Hepatocyte (in vitro differentiated cells): ENCODE results near the gene NOL6. TPM values are rescaled to one million over a fixed set of nuclear protein-coding genes. Genes with fewer than 3 reads are reported as not detected.

ENCODE experiments used
- DNase-seq: peaks from one replicate; pipeline ENCODE4 v3.0.0-alpha.2; 2016; ENCODE audit warnings: low spot score
- H2AFZ ChIP-seq: fragments of 200-600 bp; sonication (generic); 2 replicates; pipeline ENCODE4 v1.6.0; 2016; ENCODE audit warnings: antibody characterized with exemption, mild to moderate bottlenecking
- H3K27ac ChIP-seq: fragments of 200-600 bp; sonication (generic); 2 replicates; pipeline ENCODE4 v1.5.1; 2016; ENCODE audit warnings: mild to moderate bottlenecking
- H3K27me3 ChIP-seq: fragments of 200-600 bp; sonication (generic); 2 replicates; pipeline ENCODE4 v1.6.1; 2016
- H3K36me3 ChIP-seq: fragments of 200-600 bp; sonication (generic); replicated peaks from 2 replicates; pipeline ENCODE4 v1.5.1; 2016; ENCODE audit warnings: low read depth; ENCODE audit not compliant: insufficient read depth
- H3K4me1 ChIP-seq: fragments of 200-600 bp; sonication (generic); 2 replicates; pipeline ENCODE4 v1.5.1; 2016; ENCODE audit warnings: mild to moderate bottlenecking, moderate library complexity; ENCODE audit not compliant: insufficient read depth
- H3K4me2 ChIP-seq: fragments of 200-600 bp; sonication (generic); 2 replicates; pipeline ENCODE4 v1.6.0; 2016
- H3K4me3 ChIP-seq: fragments of 200-600 bp; sonication (generic); 2 replicates; pipeline ENCODE4 v1.5.1; 2016; ENCODE audit warnings: mild to moderate bottlenecking
- H3K79me2 ChIP-seq: fragments of 200-600 bp; sonication (generic); 2 replicates; pipeline ENCODE4 v1.6.0; 2017; ENCODE audit warnings: mild to moderate bottlenecking
- H3K9me2 ChIP-seq: fragments of 200-600 bp; sonication (generic); replicated peaks from 2 replicates; pipeline ENCODE4 v1.6.0; 2017; ENCODE audit warnings: mild to moderate bottlenecking; ENCODE audit not compliant: insufficient read depth
- H3K9me3 ChIP-seq: fragments of 200-600 bp; sonication (generic); 2 replicates; pipeline ENCODE4 v1.5.1; 2016; ENCODE audit warnings: low read depth, mild to moderate bottlenecking
- H4K20me1 ChIP-seq: fragments of 200-600 bp; sonication (generic); 2 replicates; pipeline ENCODE4 v1.6.0; 2016; ENCODE audit warnings: mild to moderate bottlenecking; ENCODE audit not compliant: insufficient read depth, poor library complexity, severe bottlenecking
- EZH2 ChIP-seq: fragments of 200-600 bp; sonication (generic); IDR thresholded peaks from 2 replicates; pipeline ENCODE4 v1.6.1; 2016; ENCODE audit warnings: antibody characterized with exemption, mild to moderate bottlenecking, borderline replicate concordance
- EZH2phosphoT487 ChIP-seq: fragments of 200-600 bp; sonication (generic); IDR thresholded peaks from one replicate; pipeline ENCODE4 v1.6.1; 2018; ENCODE audit warnings: antibody characterized with exemption, mild to moderate bottlenecking, low read depth, moderate library complexity; ENCODE audit not compliant: unreplicated experiment, severe bottlenecking
- WGBS: methylation state at CpG from one replicate; pipeline ENCODE4 v1.1.6; 2016; ENCODE audit warnings: low lambda C conversion rate; ENCODE audit errors: missing lambda C conversion rate; 5-methylcytosine and 5-hydroxymethylcytosine counted together
- polyA plus RNA-seq: library from polyadenylated mRNA; unstranded; fragments of >200 nt; fragmentation: Nextera tagmentation; extraction: Ambion mirVana; gene quantifications from 2 replicates; pipeline ENCODE4 v1.2.1, GENCODE V29; 2016
- total RNA-seq: library from RNA; depleted of rRNA; stranded (reverse); fragments of >200 nt; gene quantifications from 2 replicates; pipeline ENCODE4 v1.2.3, GENCODE V29; 2014
- TF ChIP-seq, protein P1 (sequence below): fragments of 200-600 bp; sonication (generic); IDR thresholded peaks from 2 replicates; pipeline ENCODE4 v1.5.1; 2016; ENCODE audit warnings: antibody characterized with exemption, mild to moderate bottlenecking; ENCODE audit not compliant: poor library complexity

Gene NOL6
- total and polyA plus RNA-seq, 2 experiments from 2014 or later = 20.6 to 21.9 TPM

DNA sequence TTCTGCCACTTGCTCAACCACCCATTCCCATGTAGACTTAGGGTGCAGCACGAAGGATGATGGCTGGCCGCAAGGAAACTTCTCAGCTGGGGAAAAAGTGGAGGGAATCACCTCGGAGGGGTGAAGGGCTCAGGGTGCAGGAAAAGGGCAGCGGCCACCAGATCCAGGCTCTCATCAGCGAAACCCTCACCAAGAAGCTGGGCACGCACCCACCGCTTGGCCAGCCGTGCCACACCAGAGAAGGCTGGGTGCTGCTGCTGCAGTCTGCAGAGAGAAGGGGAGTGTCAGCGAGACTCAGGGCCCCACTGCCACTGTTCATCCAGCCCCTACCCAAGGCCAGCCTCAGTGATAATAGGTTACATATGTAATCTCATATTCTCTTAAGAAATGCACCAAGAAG is 8.6 kb downstream of the NOL6 start:
- Histone ChIP-seq H3K4me3 (no peak overlapping the region), H3K9me3 (no peaks in the 10 kb centered on the region), H3K27me3 (no peaks in the 10 kb centered on the region), H3K27ac (no peak overlapping the region), H3K36me3 (peaks cover 2% of the 10 kb centered on the region), H3K4me1 (no peaks in the 10 kb centered on the region), H2AFZ (no peak overlapping the region), H3K9me2 (no peaks in the 10 kb centered on the region), H3K79me2 (no peaks in the 10 kb centered on the region), H3K4me2 (no peak overlapping the region), H4K20me1 (no peaks in the 10 kb centered on the region)
- DNase-seq = no peak
- TF ChIP-seq EZH2 (no peak), EZH2phosphoT487 (no peak)
- TF ChIP-seq, protein P1, sequence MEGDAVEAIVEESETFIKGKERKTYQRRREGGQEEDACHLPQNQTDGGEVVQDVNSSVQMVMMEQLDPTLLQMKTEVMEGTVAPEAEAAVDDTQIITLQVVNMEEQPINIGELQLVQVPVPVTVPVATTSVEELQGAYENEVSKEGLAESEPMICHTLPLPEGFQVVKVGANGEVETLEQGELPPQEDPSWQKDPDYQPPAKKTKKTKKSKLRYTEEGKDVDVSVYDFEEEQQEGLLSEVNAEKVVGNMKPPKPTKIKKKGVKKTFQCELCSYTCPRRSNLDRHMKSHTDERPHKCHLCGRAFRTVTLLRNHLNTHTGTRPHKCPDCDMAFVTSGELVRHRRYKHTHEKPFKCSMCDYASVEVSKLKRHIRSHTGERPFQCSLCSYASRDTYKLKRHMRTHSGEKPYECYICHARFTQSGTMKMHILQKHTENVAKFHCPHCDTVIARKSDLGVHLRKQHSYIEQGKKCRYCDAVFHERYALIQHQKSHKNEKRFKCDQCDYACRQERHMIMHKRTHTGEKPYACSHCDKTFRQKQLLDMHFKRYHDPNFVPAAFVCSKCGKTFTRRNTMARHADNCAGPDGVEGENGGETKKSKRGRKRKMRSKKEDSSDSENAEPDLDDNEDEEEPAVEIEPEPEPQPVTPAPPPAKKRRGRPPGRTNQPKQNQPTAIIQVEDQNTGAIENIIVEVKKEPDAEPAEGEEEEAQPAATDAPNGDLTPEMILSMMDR = no peak
- WGBS = 98% methylated on average over 9 of the region's 9 CpGs

DNA sequence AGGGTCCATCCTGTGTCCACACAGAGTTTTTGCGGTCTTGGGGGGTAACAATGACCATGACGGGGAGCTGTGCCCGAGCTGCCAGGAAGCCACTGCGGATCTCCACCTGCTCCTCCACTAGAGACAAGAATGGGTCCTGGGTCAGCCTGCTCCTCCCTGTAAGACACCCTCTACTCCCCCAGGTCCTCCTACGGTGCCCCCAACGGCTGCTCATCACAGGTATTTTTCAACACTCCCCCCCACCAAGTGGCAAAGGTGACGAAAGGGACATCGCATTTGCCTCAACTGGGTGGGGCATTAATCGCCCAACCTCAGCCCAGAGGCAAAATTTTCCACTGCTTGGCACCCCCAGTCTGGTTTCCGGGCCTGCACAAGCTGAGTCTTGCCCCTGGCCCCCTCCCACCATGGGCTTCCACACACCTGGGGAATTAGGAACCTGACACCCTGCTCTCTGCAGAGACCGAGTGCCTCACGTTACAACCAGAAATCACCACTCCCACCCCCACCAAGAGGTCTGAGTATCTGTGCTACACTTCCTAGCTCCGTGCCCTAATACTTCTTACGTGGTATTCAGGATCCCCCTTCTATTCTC is 9.6 kb downstream of the NOL6 start:
- no peaks in the 10 kb centered on the region for H4K20me1 ChIP-seq

DNA sequence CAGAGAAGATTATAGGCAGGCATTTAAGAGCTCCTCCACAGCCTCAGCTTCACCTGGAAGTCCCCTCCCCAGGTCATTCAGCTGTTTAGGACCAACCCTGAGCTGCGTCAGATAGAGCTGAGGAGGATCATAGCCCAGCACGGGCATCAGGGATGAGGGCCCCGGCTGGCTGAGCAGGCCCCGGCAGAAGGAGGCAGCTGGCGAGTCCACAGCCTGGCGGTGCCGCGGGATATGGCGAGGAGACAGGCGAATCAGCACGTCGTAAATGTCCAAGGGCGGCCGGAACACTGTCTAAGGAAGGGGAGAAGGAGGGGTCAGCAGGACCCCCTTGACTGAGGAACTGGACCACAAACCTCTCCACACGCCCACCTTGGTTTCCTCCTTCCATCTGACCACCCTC is 10.6 kb downstream of the NOL6 start:
- H3K36me3 ChIP-seq = peaks cover 2% of the 10 kb centered on the region
- 91% methylated on average over 15 of the region's 15 CpGs for WGBS
- no peaks in the 10 kb centered on the region for H3K9me3 ChIP-seq
- H3K79me2 ChIP-seq = no peaks in the 10 kb centered on the region
- no peak overlapping the region for H3K27ac ChIP-seq
- H4K20me1 ChIP-seq = no peaks in the 10 kb centered on the region
- no peak overlapping the region for H3K4me2 ChIP-seq
- peaks cover 6% of the 10 kb centered on the region for H3K4me1 ChIP-seq
- TF ChIP-seq, protein P1 = no peak
- TF ChIP-seq EZH2phosphoT487 = no peak
- TF ChIP-seq EZH2 = no peak
- H3K4me3 ChIP-seq = no peak overlapping the region
- H2AFZ ChIP-seq = no peak overlapping the region
- no peaks in the 10 kb centered on the region for H3K9me2 ChIP-seq
- no peaks in the 10 kb centered on the region for H3K27me3 ChIP-seq
- no peak for DNase-seq

More for the DNA sequence above, 9.6 kb downstream of the NOL6 start:
- no peaks in the 10 kb centered on the region for H3K4me1 ChIP-seq
- no peak overlapping the region for H3K27ac ChIP-seq
- no peaks in the 10 kb centered on the region for H3K9me2 ChIP-seq
- no peak overlapping the region for H2AFZ ChIP-seq
- WGBS = 91% methylated on average over 14 of the region's 14 CpGs
- no peaks in the 10 kb centered on the region for H3K9me3 ChIP-seq
- no peak overlapping the region for H3K4me2 ChIP-seq
- H3K4me3 ChIP-seq = no peak overlapping the region
- peaks cover 2% of the 10 kb centered on the region for H3K36me3 ChIP-seq
- no peaks in the 10 kb centered on the region for H3K27me3 ChIP-seq
- H3K79me2 ChIP-seq = no peaks in the 10 kb centered on the region
- no peak for DNase-seq
- no peak for TF ChIP-seq EZH2phosphoT487
- TF ChIP-seq, protein P1 = no peak
- TF ChIP-seq EZH2 = no peak

DNA sequence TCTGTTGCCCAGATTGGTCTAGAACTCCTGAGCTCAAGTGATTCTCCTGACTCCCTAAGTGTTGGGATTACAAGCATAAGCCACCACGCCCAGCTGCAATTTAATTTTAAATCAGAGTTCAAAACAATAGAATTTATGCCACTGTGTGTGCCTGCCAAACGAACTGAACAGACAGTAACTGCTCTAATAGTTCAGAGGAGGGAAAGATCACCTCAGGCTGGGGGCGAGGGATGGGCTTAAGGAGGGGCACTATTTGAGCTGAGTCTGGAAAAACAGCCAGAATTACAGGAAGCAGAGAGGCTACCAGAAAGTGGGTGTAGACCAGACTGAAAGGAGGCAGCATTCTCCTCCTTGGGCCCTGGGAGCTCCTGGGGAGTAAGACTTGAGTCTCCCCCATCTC is 12.2 kb downstream of the NOL6 start:
- H3K27ac ChIP-seq = no peak overlapping the region
- H2AFZ ChIP-seq = no peak overlapping the region
- peak; percentile 2 for DNase-seq
- H4K20me1 ChIP-seq = no peaks in the 10 kb centered on the region
- no peaks in the 10 kb centered on the region for H3K79me2 ChIP-seq
- WGBS = 82% methylated on average over 3 of the region's 3 CpGs
- no peak overlapping the region for H3K4me2 ChIP-seq
- H3K36me3 ChIP-seq = peaks cover 2% of the 10 kb centered on the region
- H3K9me2 ChIP-seq = no peaks in the 10 kb centered on the region
- TF ChIP-seq, protein P1 = no peak
- TF ChIP-seq EZH2 (no peak), EZH2phosphoT487 (no peak)
- no peaks in the 10 kb centered on the region for H3K9me3 ChIP-seq
- no peak overlapping the region for H3K4me3 ChIP-seq
- H3K27me3 ChIP-seq = no peaks in the 10 kb centered on the region
- H3K4me1 ChIP-seq = peaks cover 8% of the 10 kb centered on the region
